ENCODE results near the gene FAM174B.

Gene FAM174B

GRCh38 chr15:92596623-92597022 is 59.0 kb downstream of the FAM174B start:
- DNase-seq = no peak

- no peak for DNase-seq
Measured at GRCh38 chr15:92595506-92596381, 59.8 kb downstream of the FAM174B start.

DNA sequence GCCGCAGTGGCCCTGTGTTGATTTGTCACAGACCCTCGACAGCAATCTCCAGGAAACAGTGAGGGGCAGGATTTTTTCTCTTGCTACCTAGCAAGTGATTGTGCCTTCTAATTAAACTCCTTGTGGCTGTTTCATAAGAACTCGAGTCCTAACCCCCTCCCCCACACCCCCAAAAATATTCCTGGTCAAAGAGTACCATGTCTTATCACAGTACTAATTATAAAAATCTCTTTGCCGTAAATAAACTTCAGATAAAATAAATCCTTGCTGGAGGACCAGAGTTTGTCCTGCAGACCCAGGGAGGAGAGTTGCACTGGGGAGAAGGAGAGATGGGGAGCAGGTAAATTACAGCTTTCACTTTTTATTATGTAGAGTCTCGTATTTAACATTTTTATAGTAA is 64.3 kb downstream of the FAM174B start:
- DNase-seq = no peak

DNA sequence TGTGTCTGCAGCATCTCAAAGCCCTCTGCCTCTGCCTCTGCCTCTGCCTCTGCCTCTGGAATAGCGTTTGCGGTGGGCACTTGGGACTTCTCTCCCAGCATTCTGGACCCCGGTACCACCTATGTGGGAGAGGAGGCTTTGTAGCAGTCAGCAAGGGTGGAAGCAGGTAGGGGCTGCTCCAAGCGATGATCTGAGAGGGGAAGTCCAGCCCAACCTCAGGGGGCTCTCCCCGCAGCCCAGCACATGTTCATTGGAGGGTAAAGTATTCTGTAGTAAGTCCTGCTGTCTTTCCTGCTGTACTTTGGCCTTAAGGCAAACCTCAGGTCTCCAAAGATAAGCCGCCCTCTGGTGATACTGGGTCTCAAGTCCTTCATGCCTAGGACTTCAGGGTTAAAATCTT is 68.6 kb downstream of the FAM174B start:
- no peak for DNase-seq

DNA sequence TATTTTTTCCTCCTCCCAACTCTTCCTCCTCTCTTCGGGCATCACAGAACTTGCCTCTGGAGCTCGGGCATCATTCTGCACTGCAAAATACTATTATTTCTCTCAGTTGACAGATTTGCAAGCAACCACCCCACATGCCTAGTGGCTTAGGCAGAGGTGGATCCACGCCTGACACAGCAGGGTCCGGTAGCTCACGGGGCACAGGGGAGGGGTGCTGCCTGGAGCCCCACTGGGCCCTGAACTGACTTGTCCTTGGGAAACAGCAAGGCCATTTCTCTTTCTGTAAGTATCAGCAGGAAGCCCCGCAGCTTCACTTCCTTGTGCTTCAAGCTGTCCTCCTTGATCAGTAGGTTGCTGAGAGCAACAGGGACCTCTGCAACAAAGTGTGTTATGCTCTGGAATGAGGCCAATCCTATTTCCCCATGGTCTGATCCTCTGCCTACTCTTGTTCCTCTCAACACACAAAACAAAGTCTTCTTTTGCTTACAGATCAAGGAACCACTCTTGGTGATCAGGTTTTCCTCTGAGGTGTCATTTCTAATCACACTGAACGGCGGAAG is 69.1 kb downstream of the FAM174B start:
- no peak for DNase-seq

DNA sequence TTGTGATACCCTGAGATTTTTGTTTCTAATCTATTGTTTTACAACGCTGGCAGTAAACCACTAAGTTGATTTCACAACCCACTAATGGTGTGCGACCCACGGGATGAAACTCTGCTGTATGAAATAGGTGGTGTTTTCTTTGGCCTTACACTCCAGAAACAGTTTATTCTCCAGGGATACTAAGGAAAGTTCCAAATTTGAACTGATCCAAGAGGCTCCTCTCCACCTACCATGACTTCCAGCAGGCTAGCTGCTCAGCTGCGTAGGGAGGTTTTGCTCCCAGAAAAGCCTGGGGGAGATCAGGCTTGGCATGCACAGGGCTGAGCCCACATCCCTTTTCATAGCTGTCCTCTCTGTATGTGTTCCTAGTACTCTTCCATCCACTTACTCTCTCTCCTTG is 71.5 kb downstream of the FAM174B start:
- no peak for DNase-seq

DNA sequence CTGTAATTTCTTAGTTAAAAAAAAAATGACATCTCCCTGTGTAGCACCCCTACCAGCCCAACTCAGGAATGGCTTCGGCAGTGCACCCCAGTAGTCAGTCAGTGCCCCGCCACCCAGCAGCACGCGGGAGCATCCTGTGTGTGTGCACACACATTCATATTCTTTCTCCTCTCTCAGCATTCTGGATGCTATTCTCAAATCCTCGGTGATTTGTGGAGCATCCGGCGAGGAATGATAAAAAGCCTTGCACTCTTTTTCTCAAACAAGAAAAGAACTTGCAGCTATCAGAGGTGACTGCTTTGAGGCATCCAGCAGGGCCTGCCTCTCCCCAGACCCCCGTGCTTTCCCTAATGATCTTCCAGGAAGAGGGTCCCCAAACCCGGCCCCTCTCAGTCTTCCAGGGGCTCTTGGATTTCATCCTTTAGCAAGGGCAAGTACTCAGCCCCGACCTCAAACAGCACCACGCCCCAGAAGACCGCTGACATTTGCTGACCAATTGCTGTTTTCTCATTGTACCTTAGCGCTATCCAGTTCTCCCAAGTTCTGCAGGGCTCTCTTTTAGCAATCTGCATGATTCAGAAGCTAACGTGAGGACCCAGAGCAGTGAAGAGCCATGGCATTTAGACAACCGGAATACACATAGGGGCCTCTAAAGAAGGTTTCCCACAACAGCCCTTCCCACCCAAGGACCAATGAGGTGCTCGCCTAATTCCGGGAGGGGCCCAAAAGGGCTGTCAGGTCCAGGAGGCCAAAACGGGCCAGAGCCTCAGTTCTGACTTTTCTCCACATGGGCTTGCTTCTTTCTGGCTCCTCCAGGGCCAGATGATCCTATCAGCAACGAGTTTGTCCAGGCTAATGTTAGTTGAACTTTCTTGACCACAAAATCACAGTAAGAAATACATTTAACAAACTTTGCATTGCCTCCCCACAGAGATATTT is 72.2 kb downstream of the FAM174B start:
- DNase-seq = no peak

DNA sequence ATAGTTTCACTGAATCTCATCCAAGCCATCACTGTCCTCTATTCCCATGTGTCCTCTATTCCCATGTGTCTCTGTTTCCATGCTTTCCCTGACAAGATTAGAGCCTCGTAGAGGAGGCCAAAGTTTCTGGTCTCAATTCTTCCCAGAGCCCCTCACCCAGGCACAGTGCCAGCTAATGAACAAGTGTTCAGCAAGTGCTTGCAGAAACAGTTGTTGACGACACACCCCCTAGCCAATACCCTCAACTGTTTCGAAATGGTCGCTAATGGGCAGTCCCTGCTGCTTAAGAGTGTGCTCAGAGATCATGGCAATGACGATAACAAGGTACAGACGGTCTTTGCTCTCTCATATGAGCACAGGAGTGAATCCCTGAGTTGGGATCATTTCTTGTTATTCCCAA is 73.4 kb downstream of the FAM174B start:
- DNase-seq = no peak

GRCh38 chr15:92580933-92581445 is 74.6 kb downstream of the FAM174B start:
- DNase-seq = no peak

DNA sequence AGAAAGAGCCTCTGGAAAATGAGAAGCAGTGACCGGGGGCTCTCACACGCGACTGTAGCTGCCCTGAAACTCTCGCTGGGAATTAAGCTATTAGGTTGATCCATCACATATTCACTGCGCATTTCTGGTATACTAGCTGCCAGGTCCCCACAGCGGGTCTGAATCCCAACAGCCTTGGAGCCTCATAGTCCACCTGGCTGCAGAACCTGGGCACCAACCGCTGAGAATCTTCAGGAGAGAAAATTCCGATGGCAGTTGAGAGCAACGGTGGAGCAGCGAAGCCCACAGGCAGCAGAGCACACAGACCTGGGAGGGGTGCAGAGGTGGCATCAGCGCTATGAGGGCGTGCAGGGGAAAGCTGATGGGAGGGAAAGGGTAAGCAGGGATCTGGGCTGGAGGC is 75.1 kb downstream of the FAM174B start:
- DNase-seq = no peak

DNA sequence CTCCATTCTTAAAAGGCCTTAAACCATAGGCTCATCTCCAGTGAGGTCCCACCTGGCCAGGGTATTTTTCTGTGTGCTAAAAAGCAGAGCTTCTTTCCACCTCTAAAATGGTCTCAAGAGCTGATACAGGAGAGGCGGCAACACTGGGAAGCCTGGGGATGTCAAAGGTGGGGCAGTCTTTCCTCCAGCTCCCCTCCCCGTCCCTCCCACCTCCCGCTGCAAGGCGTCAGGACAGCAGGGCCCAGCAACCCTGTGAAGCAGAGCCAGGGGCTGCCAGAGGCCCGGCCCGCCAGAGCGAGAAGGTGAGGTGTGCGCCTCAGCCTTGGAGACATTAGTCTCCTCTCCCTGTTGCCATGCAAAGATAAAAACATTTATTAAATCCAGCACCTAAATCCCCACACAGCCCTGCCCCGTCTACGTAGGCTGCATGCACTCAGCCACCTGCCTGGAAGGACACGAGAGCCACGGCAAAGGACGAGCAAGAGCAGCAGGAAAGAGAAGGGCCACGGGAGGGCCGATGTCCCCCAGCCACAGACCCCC is 75.6 kb downstream of the FAM174B start:
- DNase-seq = no peak

DNA sequence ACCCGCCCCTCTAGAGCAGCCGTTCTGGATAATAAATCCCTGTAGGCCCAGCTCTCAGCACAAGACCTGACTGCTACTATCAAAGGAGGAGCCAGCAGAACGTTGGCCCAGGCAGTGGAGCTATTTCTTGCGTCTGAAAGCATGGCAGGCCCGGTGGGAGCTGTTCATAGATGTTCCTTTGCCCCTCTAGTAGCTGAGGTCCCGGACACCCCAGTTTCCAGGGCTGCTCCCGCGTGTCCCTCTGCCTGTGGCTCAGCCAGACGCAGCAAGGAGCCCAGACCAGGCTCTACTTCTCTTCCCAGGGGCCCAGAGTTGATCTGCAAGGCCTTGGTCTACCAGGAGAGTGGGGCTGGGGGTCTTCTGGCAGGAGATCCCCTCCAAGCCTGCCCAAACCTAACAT is 76.1 kb downstream of the FAM174B start:
- DNase-seq = no peak

DNA sequence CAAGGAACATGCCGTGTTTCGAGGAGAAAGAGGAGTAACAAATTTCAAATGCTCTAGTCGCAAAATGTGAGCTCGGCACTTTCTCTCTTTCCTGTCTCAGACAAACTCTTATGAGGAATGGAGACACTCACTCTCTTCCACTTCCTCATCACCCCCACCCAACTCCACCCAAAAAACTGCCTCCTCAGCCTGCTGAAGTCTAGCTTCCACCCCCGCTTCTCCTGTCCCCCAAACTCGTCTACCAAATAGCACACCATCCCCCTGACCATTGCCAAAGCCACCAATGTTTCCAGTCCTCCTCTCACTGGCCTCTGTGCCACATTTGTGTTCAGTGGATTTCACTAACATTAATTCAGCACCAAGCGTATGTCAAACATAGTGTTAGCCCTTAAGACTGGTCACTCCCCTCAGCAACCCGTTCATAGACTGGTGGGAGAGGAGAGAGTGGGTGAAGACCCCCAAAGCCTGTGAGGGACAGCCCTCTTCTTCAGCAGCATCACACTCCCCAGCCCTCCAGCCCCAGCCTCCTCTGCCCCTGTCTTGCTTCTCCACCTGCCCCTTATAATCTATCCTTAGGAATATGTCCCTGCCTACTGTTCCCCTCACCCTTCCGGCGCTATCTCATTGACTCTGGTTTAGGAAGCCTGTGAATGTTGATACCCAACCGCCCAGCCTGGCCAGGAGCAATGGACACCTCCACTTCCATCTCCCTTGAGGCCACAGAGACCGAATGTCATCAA is 77.3 kb downstream of the FAM174B start:
- DNase-seq = no peak

DNA sequence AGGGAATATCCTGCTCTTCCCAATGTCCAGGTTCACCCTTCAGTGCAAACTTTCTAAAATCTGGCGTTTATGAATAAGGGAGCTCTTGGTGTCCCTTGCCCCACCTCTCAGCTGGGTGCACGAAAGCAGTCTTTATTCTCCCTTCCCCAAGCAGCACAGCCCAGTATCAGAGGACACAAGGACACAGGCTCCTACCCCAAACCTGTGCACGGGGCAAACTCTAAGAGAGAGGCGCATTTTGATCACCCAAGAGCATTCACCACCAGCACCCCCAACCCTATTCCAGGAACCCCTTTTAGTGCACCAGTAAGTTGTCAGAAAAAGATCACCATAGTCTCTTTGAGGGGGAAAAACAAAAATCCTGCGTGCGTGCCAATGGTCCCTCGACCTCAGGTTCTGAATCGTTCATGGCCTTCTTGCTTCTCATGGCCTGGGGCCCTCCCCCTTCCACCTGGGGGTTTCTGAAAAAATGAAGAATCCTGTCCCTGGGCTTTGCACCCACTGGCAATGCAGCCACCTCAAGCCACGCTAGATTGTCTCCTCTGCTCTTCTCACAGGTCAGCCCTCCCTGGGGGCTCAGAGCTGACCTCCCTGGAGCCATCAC is 78.9 kb downstream of the FAM174B start:
- DNase-seq = no peak

DNA sequence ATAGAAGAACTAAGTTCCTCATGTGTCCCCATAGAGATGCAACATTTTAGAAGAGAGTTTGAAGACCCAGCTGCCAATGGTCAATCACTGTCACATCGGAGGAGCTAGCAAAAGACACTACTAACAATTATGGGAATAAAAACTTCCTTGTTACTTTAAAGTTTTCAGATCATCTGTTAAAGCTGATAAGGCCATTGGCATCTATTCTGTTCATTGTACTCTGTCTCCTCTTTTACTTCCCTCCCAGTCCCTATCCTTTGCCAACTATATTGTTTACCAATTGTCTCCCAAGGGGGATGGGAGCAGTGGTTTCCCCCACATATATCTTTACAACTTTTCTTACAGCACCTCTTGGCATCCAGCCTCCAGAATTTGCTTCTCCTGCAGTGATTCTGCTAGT is 81.0 kb downstream of the FAM174B start:
- DNase-seq = no peak

GRCh38 chr15:92574161-92574560 is 81.4 kb downstream of the FAM174B start:
- no peak for DNase-seq

DNA sequence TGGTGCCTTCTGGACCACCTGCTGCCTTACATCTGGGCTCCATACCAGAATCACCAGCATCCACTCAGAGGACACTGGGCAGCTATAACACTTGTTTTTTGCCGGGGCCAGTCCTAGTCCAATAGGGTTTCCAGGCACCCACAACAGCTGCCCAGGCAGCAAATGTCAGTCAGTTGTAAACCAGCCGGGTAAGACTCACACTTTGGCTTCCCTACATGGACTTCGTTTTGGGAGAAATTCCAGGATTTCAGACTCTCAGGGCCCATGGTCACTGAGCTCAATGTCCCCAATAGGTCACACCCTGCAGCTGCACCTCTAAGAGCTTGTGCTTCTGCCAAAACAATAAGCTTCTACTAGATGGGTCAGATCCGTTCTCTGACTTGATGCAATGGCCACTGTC is 83.8 kb downstream of the FAM174B start:
- DNase-seq = no peak

DNA sequence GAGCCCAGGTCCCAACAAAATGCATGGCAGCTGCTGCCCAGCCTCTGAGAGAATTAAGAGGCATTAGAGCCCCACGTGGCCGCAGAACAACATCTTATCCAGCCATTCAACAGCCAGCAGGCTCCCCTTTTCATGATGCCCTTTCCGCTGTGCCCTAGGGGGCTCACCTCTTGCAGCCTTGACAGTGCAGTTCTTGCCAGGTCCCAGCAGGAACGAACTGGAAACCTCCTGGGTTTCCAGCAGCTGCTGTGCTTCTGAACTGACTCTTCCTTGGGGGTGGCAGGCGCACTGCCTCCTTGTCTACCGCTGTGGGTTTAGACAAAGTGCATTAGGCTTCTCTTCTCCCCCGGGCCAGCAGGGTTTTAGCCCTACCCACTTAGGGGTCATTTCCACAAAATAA is 85.2 kb downstream of the FAM174B start:
- no peak for DNase-seq

DNA sequence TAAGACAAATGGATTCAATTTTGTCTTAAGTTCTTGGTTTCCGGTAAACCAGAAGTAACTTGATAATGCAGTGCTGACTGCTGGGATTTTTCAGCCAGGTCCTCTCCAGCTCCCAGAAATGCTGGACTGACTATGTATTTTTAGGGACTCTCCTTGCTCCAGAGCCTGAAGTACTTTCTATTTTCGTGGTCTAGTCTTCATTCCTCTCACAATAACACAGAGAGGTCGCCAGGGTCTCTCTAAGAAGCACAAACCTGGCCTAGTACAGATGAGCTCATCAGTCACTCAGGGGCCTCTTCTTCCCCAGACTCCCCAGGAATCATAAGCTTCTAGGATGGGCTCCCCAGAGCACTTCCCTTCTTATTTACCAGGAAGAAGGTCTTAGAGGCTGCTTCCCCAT is 85.8 kb downstream of the FAM174B start:
- DNase-seq = no peak
